NT2/D1 (cell line): ENCODE measurements around the gene KMT2A.

Source experiments
- DNase-seq: peaks from one replicate; pipeline ENCODE4 v3.0.0-alpha.2; 2011; ENCODE audit warnings: low read depth, low spot score
- H3K27me3 ChIP-seq: 2 replicates; pipeline ENCODE4 v1.6.0; 2011; ENCODE audit warnings: mild to moderate bottlenecking; ENCODE audit not compliant: insufficient read length, insufficient read depth
- H3K36me3 ChIP-seq: 2 replicates; pipeline ENCODE4 v1.6.1; 2011; ENCODE audit warnings: mild to moderate bottlenecking, low read length, mixed read lengths; ENCODE audit not compliant: insufficient read depth, insufficient read length
- H3K4me1 ChIP-seq: 2 replicates; pipeline ENCODE4 v1.5.1; 2011; ENCODE audit not compliant: insufficient read depth, insufficient read length
- H3K4me3 ChIP-seq: 2 replicates; pipeline ENCODE4 v1.5.1; 2011; ENCODE audit warnings: low read depth; ENCODE audit not compliant: insufficient read length
- H3K9ac ChIP-seq: 2 replicates; pipeline ENCODE4 v1.6.0; 2011; ENCODE audit warnings: low read depth; ENCODE audit not compliant: insufficient read length
- H3K9me3 ChIP-seq: 2 replicates; pipeline ENCODE4 v1.5.1; 2011; ENCODE audit warnings: mild to moderate bottlenecking, low read length; ENCODE audit not compliant: insufficient read depth
- SUZ12 ChIP-seq: IDR thresholded peaks from 2 replicates; pipeline ENCODE4 v1.6.1; 2011; ENCODE audit not compliant: insufficient read length, insufficient read depth; ENCODE audit errors: extremely low read depth
- YY1 ChIP-seq: IDR thresholded peaks from 2 replicates; pipeline ENCODE4 v1.6.1; 2011; ENCODE audit not compliant: insufficient read length, insufficient read depth
- ZNF274 ChIP-seq: IDR thresholded peaks from 2 replicates; pipeline ENCODE4 v1.6.1; 2011; ENCODE audit warnings: mild to moderate bottlenecking, low read depth, low read length

The KMT2A gene

GRCh38 chr11:118530180-118530682 is 93.9 kb downstream of the KMT2A start:
- Histone ChIP-seq H3K9ac (peak overlapping the region; percentile 90), H3K36me3 (peaks cover 11% of the 10 kb centered on the region), H3K4me1 (peaks cover 8% of the 10 kb centered on the region), H3K9me3 (no peaks in the 10 kb centered on the region), H3K27me3 (no peaks in the 10 kb centered on the region), H3K4me3 (peak overlapping the region; percentile 83)
- TF ChIP-seq YY1: no peak
- no peak for TF ChIP-seq ZNF274
- TF ChIP-seq SUZ12: no peak
- no peak for DNase-seq

- Histone ChIP-seq H3K4me3 (peak within 1 kb of the TSS; percentile 83), H3K27me3 (no peaks in the 10 kb centered on the region), H3K36me3 (peaks cover 5% of the 10 kb centered on the region), H3K4me1 (peaks cover 8% of the 10 kb centered on the region), H3K9me3 (no peaks in the 10 kb centered on the region), H3K9ac (peak within 1 kb of the TSS; percentile 90)
- TF ChIP-seq YY1 (no peak), SUZ12 (no peak), ZNF274 (no peak)
- DNase-seq: peak; percentile 43
Observed at GRCh38 chr11:118530683-118531596, 94.6 kb downstream of the KMT2A start, which contains the start of gene TMEM25. TMEM25 (plus strand) TSS chr11:118531192; CDS start chr11:118531802, 610 bp downstream.

GRCh38 chr11:118531597-118532084 is 95.3 kb downstream of the KMT2A start:
- H3K27me3 ChIP-seq: no peaks in the 10 kb centered on the region
- H3K4me1 ChIP-seq: peaks cover 8% of the 10 kb centered on the region
- H3K9me3 ChIP-seq: no peaks in the 10 kb centered on the region
- H3K36me3 ChIP-seq: peaks cover 3% of the 10 kb centered on the region
- DNase-seq: no peak
- H3K4me3 ChIP-seq: peak overlapping the region; percentile 83
- TF ChIP-seq ZNF274 (no peak), SUZ12 (no peak), YY1 (no peak)
- H3K9ac ChIP-seq: peak overlapping the region; percentile 85

- Histone ChIP-seq H3K9me3 (no peaks in the 10 kb centered on the region), H3K27me3 (no peaks in the 10 kb centered on the region), H3K9ac (peak overlapping the region; percentile 85), H3K4me1 (peaks cover 8% of the 10 kb centered on the region), H3K36me3 (peaks cover 2% of the 10 kb centered on the region), H3K4me3 (peak overlapping the region; percentile 83)
- DNase-seq: no peak
- no peak for TF ChIP-seq ZNF274
- no peak for TF ChIP-seq YY1
- TF ChIP-seq SUZ12: no peak
Observed at GRCh38 chr11:118532091-118532490, 95.8 kb downstream of the KMT2A start.

GRCh38 chr11:118532852-118533768 is 96.8 kb downstream of the KMT2A start:
- no peaks in the 10 kb centered on the region for H3K36me3 ChIP-seq
- no peak overlapping the region for H3K9ac ChIP-seq
- no peak overlapping the region for H3K4me3 ChIP-seq
- no peaks in the 10 kb centered on the region for H3K27me3 ChIP-seq
- DNase-seq: no peak
- peaks cover 8% of the 10 kb centered on the region for H3K4me1 ChIP-seq
- TF ChIP-seq ZNF274 (no peak), YY1 (no peak)
- H3K9me3 ChIP-seq: no peaks in the 10 kb centered on the region

- DNase-seq: no peak
- TF ChIP-seq SUZ12 (no peak), ZNF274 (no peak), YY1 (no peak)
- H3K27me3 ChIP-seq: no peaks in the 10 kb centered on the region
- no peaks in the 10 kb centered on the region for H3K9me3 ChIP-seq
- peaks cover 5% of the 10 kb centered on the region for H3K4me1 ChIP-seq
- H3K36me3 ChIP-seq: no peaks in the 10 kb centered on the region
- no peak overlapping the region for H3K9ac ChIP-seq
- no peak overlapping the region for H3K4me3 ChIP-seq
Observed at GRCh38 chr11:118533769-118534729, 97.8 kb downstream of the KMT2A start.
